NCI-H146 (cell line): ENCODE results near the gene ACAP2.
"Not testable (repeated sequence)": the region's sequence is repeated elsewhere in the genome, so short reads cannot be mapped to it uniquely, and the experiment has no call there.

ENCODE experiments used
- DNase-seq: peaks from one replicate; lab custom pipeline; 2025; lab: John Stamatoyannopoulos, UW

The ACAP2 gene

DNA sequence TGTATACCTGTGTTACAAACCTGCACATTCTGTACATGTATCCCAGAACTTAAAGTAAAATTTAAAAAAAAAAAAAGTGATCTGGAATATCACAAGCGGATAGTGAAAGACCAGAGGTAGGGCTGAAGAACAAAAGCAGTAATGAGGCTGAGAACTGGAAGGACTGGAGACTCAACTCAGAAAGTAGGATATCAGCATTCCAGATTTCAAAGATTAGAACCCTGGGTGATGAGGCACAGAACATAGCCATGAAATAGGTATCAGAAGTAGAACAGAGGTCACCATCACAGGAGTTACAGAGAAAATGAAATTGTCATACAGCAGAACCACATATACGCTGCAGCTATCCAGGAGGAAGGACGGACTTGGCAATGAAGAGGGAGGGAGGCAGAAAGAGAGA is 56.1 kb downstream of the ACAP2 start:
- DNase-seq: no peak

GRCh38 chr3:195385526-195385925 is 57.3 kb downstream of the ACAP2 start:
- DNase-seq: no peak

- DNase-seq: no peak
These were observed 57.9 kb downstream of the ACAP2 start for GRCh38 chr3:195384952-195385351.

DNA sequence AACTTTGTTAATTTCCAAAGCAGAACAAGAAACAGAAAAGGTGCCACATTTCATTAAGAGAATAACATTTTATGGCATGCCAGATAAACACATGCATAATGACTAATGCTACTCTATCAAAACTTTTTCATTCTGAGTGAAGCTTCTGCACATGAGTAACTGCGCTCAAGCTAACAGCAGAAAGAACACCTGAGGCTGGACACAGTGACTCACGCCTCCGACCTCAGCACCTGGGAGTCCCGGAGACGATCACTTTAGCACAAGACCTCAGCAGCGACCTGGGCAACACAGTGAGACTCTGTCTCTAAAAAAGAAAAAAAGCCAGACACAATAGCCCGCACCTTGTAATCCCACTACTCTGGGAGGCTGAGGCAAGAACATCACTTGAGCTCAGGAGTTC is 70.6 kb downstream of the ACAP2 start:
- DNase-seq: no peak

DNA sequence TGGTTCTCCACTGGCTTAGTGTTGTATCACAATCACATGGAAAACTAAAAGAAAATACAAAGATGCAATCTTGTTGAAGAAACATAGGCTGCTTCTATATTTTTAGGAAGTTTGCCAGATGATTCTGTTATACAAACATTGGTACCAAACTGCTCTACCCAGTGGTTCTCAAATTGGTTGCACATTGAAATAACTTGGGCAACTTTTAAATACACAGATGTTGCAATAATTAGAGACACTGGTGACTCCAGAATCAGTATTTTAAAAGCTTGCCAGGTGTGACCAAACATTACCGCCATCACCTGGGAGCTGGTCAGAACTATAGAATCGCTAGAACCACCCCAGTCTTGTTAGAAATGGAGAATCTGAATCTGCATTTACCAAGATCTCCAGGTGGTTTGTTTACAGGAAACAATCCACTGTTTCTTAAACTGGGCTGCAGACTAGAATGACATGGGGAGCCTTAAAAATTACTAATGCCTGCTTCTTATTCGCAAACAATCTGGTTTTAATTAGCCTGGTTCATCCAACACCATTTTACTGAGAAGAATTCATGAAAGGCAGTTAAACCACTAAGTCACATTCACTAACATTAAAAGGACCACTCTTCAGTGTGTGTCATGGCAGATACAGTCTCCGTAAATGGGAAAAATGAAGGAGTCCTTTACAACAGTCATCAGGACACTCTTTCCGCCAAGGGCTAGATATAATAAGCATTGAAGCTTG is 76.5 kb downstream of the ACAP2 start:
- no peak for DNase-seq

- no peak for DNase-seq
These were observed 77.4 kb downstream of the ACAP2 start for GRCh38 chr3:195365371-195365770.

DNA sequence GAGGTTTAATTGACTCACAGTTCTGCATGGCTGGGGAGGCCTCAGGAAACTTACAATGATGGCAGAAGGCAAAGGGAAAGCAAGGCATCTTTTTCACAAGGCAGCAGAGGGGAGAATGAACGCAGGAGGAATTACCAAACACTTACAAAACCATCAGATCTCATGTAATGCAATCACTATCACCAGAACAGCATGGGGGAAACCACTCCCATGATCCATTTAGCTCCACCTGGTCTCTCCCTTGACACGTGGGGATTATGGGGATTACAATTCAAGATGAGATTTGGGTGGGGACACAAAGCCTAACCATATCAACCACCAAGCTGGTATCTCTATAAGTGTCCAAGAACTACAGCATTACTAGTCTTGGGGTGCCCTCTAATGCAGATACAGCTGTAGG is 85.0 kb downstream of the ACAP2 start:
- DNase-seq: not testable (repeated sequence)

- no peak for DNase-seq
These were observed 86.4 kb downstream of the ACAP2 start for GRCh38 chr3:195356151-195357086.

DNA sequence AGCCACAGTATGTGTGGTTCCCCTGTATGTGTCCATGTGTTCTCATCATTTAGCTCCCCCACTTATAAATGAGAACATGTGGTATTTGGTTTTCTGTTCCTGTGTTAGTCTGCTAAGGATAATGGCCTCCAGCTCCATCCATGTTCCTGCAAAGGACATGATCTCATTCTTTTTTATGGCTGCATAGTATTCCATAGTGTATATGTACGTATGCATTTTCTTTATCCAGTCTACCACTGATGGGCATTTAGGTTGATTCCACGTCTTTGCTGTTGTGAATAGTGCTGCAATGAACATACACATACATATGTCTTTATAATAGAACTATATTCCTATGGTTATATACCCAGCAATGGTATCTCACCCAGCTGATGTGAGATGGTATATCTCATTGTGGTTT is 88.8 kb downstream of the ACAP2 start:
- DNase-seq: not testable (repeated sequence)

DNA sequence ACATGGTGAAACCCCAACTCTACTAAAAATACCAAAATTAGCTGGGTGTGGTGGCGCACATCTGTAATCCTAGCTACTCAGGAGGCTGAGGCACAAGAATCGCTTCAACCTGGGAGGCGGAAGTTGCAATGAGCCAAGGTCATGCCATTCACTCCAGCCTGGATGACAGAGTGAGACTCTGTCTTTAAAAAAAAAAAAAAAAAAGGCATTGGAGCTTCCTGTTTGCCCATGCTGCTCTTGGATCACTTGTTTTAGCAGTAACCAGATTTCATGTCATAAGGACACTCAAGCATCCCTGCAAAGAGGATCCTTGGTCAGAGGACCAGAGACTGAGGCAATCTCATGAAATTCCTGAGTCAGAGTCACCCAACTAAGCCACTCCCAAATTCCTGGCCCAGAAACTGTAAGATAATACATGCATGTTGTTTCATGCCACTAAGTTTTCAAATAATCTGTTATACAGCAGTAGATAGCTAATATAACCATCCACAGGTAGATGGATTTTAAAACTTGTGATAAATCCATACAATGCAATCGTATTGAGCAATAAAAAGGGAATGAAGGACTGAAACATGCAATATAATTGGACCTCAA is 89.8 kb downstream of the ACAP2 start:
- no peak for DNase-seq

DNA sequence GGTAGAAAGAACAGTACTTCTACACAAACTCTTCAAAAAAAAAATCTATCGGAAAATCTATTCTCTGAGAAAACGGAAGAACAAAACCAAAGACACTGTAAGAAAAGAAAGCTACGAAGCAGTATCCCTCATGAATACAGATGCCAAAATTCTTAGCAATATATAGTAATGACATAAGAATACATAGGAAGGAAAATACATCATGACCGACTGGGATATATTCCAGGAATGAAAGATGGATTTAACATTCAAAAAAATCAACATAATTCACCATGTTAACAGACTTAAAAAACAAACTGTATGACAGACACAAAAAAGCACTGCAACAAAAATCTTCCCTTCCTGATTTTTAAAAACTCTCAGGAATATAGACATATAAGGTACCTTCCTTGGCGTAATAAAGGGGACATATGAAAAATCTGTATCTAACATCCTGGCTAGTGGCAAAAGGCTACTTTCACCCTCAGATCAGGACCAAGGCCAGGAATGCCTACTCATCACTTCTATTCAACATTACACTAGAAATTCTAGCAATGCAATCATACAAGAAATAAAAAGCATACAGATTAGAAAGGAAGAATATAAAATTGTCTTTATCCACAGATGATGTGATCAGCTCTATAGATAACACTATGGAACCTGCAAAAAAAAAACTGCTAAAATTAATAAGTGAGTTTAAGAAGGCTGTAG is 94.2 kb downstream of the ACAP2 start:
- no peak for DNase-seq

DNA sequence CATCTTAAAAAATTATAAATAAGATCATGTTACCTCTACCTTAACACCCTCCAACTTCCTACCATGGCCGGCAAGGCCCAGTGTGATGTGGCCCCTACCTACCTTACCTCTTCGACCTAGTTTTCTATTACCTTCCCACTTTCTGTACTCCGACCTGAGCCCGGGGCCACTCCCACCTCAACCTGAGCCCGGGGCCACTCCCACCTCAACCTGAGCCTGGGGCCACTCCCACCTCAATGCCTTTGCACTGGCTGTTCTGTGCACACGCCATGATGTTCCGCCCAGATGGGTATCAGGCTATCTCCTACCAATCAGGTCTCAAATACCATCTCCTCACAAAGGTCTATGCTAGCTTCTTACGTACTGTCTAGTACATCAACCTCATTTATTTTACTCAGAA is 105.1 kb downstream of the ACAP2 start:
- no peak for DNase-seq

GRCh38 chr3:195334967-195335366 is 107.9 kb downstream of the ACAP2 start:
- no peak for DNase-seq

DNA sequence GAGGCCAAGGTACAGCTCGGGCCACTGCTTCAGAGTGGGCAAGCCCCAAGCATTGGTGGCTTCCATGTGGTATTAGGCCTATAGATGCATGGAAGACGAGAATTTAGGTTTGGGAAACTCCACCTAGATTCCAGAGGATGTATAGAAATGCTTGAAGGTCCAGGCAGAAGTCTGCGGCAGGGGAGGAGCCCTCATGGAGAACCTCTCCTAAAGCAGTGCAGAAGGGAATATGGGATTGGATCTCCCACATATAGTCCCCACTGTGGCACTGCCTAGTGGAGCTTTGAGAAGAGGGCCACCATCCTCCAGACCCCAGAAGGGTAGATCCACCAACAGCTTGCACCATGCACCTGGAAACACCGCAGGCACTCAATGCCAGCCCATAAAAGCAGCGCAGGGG is 123.8 kb downstream of the ACAP2 start:
- no peak for DNase-seq

DNA sequence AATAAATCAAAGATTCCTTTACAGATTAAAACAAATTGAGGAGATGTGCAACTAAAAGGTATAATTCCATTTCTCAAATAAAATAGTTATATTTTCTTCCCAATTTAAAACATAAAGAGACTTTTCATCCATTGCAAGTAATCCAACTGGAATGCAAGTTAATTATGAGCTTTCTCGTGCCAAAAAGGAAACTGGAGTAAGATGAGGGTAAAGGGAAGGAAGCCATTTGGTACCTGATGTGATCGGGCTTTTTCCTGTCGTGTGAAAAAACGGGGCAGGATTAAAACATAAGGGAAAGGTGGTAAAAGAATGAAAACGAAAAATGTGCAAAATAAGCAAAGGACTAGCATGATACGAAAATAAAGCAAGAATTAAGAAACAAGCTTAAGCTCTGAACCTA is 130.1 kb downstream of the ACAP2 start:
- DNase-seq: no peak

DNA sequence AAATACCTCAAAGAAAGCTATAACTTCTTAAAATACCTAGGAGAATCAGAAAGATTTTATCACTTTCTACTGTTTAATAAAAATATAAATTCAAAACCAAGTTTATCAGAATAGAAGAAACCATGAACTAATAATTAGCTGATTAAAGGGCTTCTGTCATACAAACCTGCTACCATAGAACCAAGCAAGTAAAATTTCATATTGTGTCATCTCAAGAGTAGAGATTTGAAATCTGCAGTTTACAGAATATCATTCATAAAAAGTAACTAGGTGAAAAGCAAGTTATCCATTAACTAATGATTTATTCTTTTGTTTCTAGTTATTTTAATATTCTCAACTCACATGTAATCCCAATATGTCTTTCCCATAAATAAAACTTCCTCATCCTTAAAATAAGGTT is 135.1 kb downstream of the ACAP2 start:
- no peak for DNase-seq

- DNase-seq: no peak
These were observed 136.5 kb downstream of the ACAP2 start for GRCh38 chr3:195306369-195306768.

GRCh38 chr3:195302431-195302830 is 140.4 kb downstream of the ACAP2 start:
- DNase-seq: no peak

DNA sequence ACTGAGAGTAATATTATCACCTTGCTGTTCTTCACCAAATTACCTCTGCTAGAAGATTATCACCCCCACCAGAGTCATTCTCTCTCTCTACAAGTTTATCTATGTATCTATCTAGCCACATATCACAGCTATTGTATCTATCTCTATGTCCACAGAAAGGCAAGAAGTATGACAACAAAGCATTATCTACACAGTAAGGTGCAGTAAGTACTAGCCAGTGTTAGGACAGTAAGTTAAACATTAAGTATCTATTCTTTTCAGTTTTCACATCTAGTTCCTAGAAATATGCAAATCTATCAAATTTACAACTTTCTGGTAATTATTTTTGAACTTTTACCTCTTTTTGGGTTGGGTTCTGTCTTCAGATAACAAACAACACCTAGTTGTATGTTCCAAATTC is 145.4 kb downstream of the ACAP2 start:
- peak; percentile 7 for DNase-seq

- DNase-seq: no peak
These were observed 146.2 kb downstream of the ACAP2 start for GRCh38 chr3:195296662-195297061.

GRCh38 chr3:195291121-195291520 is 151.7 kb downstream of the ACAP2 start:
- DNase-seq: no peak

DNA sequence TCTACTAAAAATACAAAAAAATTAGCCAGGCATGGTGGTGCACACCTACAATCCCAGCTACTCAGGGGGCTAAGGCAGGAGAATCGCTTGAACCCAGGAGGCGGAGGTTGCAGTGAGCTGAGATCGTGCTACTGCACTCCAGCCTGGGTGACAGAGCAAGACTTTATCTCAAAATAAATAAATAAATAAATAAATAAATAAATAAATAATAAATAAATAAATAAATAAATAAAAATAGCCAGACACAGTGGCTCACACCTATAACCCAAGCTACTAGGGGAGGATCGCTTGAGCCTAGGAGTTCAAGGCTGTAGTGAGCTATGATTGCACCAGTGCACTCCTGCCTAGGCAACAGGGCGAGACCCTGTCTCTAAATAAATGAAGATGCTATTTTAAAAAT is 152.2 kb downstream of the ACAP2 start:
- DNase-seq: not testable (repeated sequence)
